Stimulated activated naive CD8-positive, alpha-beta T cell treated with anti-CD3 and anti-CD28 coated beads, Interleukin-15, Interleukin-2, amounts not matched to agents 100 U/mL and 50 U/mL, for 24 hours (primary cell): ENCODE measurements around the gene INO80C.

ENCODE experiments used
- ATAC-seq: fragments of 150-1000 bp; cut with Tn5 transposase; one replicate; pipeline ENCODE4 v1.10.0; 2021
- DNase-seq: peaks from one replicate; pipeline ENCODE4 v3.0.0; 2021

The INO80C gene

DNA sequence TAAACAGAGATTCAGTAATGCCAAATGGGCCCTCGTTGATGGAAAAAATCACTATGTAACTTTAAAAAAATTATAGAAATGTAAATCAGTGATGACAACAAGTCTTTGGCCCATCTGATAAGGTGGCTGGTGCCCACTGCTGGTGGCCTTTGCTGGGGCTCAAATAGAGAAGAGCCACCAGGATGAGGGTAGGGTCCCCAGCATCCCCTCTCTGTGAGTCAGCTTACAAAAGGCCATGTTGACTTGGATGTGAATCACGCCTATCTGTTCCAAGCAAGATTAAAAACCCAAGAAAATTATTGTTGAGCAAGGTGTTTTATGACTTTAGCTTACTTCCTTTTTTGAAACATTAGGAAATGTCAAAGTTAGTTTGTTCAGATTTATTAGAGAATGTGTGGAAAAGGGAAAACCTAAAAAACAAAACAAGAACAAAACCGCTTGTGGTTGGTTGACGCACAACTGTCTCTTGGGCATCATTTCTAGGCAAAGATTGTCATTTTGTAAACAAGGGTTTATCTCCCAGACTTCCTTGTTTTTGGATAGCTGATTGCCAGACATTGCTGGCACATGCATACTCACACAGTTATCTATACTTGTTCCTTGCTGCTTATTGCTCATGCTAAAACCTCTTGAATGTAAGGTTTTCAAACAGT, 66.9 kb downstream of the INO80C start:
- ATAC-seq (no peak), DNase-seq (no peak)

DNA sequence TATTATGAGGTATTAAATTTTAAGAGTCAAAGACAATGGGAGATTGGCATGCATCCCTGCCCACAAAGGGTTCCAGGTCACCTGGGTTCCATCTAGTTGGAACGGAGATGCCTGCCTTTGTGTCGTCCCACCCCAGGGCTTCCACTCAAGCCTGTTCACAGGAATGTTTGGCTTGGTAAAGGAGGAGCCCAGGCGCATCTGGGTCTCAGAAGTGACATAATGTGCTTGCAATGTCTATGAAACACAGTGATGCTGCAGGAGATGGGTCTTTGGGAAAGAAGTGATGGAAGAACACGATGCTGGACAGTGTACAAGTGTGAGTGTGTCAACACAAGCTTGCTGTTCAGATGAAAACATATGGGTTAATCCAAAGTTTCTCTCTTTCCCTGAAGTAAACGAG, 71.0 kb downstream of the INO80C start:
- ATAC-seq: no peak
- no peak for DNase-seq

DNA sequence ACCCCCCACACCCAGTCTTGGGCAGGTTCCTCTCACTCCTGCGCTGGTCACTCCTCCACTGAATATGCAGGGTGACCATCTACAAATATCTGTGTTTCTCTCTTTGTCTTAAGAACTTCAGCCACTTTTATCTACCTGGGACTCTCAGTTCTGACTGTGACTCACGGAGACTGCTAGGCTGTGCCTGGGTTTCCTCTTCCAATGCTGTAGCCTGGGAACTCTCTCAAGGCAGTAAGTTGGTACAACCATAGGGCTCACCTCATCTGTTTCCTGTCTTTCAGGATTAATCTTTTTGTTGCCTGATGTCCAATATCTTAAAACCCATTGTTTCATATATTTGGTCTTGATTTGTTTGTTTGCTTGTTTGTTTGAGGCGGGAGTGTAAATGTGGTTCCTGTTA, 73.4 kb downstream of the INO80C start:
- ATAC-seq (no peak), DNase-seq (no peak)

DNA sequence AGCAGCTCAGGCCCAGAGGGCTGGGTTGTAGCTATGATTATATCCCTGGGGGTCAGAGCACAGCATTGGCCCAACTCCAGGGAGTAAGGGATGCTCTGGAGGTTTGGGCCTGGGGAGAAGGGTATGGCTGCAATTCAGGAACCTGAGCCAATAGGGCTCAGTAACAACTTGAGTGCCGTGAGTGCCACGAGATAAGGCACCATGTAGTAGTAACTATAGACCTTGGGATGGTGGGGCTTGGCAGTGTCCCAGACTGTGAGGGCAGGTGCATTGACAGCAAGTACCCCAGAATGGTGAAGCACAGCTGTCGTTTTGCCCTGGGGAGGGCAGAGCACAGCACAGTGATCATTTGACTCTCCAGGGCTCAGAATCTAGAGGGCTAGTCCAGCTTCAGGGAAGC, 75.5 kb downstream of the INO80C start:
- DNase-seq (no peak), ATAC-seq (no peak)

DNA sequence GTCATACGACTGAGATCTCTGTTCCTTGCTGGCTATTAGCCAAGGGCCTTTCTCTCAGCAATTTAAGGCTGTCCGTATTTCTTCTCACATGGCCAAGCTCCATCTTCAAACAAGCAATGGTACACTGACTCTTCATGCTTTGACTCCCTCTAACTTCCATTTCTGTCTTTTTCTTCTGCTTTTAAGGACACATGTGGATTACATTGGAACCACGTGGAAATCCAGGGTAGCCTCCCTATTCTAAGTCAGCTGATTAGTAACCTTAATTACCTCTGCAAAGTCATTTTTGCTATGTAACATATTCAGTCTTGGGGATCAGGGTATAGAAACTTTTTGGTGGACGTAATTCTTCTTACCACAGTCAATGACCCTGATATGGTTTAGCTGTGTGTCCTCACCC, 79.2 kb downstream of the INO80C start:
- no peak for DNase-seq
- no peak for ATAC-seq
